Vagina (tissue), 2 donors: ENCODE results near the gene TAGLN2. TPM values are rescaled to one million over a fixed set of nuclear protein-coding genes. Genes with fewer than 3 reads are reported as not detected.
A peak's percentile ranks its signal among the peaks of the same experiment; 100 is the strongest.

Experiments used
- DNase-seq, 2 donors: peaks; one replicate each; pipeline ENCODE4 v3.0.0-alpha.2; 2017; ENCODE audit errors: extremely low spot score in 2 of 2
- H3K27ac ChIP-seq: fragments of 200-600 bp; sonication (generic); one replicate; pipeline ENCODE4 v1.5.1; 2019
- H3K27me3 ChIP-seq: fragments of 200-600 bp; sonication (generic); one replicate; pipeline ENCODE4 v1.5.1; 2019
- H3K36me3 ChIP-seq, 2 donors: fragments of 200-600 bp; sonication (generic); one replicate each; pipeline ENCODE4 v1.5.1; 2017 to 2019
- H3K4me1 ChIP-seq: fragments of 200-600 bp; sonication (generic); one replicate; pipeline ENCODE4 v1.5.1; 2019
- H3K4me3 ChIP-seq, 2 donors: fragments of 200-600 bp; sonication (generic); 1 replicate in 1 of 2; 2 replicates in 1 of 2; pipeline ENCODE4 v1.5.1; 2016 to 2019
- H3K9me3 ChIP-seq: fragments of 200-600 bp; sonication (generic); one replicate; pipeline ENCODE4 v1.5.1; 2019
- POLR2A ChIP-seq, 2 donors: fragments of 450-650 bp; IDR thresholded peaks; one replicate each; pipeline ENCODE4 v1.6.1; 2017; ENCODE audit warnings: antibody characterized with exemption in 2 of 2, mild to moderate bottlenecking in 2 of 2, moderate library complexity in 2 of 2
- POLR2AphosphoS5 ChIP-seq, 2 donors: sonication (generic); formaldehyde crosslinking; IDR thresholded peaks; one replicate each; pipeline ENCODE4 v1.9.0; 2017; ENCODE audit warnings: antibody characterized with exemption in 2 of 2, mild to moderate bottlenecking in 2 of 2, low read depth in 1 of 2; ENCODE audit not compliant: insufficient read depth in 1 of 2
- intact Hi-C: fragments of 100-400 bp; cut with DNase I; formaldehyde crosslinking; loops from one replicate; pipeline ENCODE4 v1.15.1; 2023
- total RNA-seq: library from RNA; depleted of rRNA; stranded (reverse); fragments of >200 nt; gene quantifications from one replicate; pipeline ENCODE4 v1.2.3, GENCODE V29; 2016
- TF ChIP-seq, protein P1 (sequence below), 3 experiments: fragments of 450-650 bp in 2 of 3; fragments of 200-600 bp in 1 of 3; sonication (generic) in 1 of 3; IDR thresholded peaks; one replicate each; pipeline ENCODE4 v1.5.1; 2017 to 2019; ENCODE audit warnings: antibody characterized with exemption in 3 of 3, mild to moderate bottlenecking in 2 of 3, moderate library complexity in 2 of 3

The TAGLN2 gene
- total RNA-seq, 1 donor from 2014 or later: 290 TPM

DNA sequence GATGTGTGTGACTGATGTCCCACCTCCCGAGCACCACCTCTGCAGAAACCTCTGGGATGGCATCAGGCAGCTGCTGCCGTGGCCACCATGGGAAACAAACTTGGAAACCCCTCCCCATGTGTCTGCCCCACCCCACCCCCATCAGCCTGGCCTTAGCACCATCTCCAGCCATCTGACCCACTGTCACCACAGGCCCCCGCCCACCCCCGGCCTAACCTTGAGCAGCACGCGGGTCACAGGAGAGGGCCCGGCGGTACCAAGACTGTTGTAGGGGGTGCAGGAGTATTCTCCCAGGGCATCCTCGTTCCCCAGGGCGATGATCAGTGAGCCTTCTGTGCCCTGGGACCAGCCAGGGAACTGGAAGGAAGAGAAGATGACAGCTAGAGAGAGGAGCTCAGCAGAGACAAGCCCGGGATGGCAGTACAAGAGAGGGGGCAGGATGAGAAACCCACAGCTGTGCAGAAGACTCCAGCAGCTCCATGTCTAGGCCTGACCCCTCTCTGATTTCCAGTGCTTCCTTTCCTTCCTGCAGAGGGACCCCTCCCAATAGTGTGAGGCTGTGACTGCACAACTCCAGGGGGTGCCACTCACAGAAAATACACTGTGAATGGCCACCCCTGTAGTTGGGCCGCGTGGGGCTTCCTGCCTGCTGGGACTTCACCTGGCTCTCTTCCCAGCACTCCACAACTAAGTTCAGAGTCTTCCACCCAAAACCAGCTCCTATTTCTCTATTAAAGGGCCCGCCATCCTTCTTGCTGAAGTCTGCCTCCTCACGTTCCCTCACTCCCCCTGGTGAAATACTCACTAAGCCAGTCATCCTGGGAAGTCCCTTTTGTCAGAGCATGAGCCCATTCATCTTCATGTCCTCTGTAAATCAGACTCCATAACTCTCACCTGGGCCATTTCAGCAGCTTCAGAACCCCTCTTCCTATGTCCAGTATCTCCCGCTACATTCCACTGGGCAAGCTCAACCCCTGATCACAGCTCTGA, 7.3 kb upstream of the TAGLN2 start:
- H3K4me1 ChIP-seq: peaks cover 29% of the 10 kb centered on the region
- H3K36me3 ChIP-seq: no peaks in the 10 kb centered on the region
- no peak overlapping the region for H3K4me3 ChIP-seq
- TF ChIP-seq POLR2AphosphoS5 (IDR thresholded peaks at IDR 0.05; ENCODE audit: insufficient read depth in 1 of 2, low read depth in 1 of 2): no peak
- TF ChIP-seq, protein P1, sequence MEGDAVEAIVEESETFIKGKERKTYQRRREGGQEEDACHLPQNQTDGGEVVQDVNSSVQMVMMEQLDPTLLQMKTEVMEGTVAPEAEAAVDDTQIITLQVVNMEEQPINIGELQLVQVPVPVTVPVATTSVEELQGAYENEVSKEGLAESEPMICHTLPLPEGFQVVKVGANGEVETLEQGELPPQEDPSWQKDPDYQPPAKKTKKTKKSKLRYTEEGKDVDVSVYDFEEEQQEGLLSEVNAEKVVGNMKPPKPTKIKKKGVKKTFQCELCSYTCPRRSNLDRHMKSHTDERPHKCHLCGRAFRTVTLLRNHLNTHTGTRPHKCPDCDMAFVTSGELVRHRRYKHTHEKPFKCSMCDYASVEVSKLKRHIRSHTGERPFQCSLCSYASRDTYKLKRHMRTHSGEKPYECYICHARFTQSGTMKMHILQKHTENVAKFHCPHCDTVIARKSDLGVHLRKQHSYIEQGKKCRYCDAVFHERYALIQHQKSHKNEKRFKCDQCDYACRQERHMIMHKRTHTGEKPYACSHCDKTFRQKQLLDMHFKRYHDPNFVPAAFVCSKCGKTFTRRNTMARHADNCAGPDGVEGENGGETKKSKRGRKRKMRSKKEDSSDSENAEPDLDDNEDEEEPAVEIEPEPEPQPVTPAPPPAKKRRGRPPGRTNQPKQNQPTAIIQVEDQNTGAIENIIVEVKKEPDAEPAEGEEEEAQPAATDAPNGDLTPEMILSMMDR (IDR thresholded peaks at IDR 0.05): no peak
- no peak for TF ChIP-seq POLR2A (IDR thresholded peaks at IDR 0.05)
- peak overlapping the region; percentile 13 for H3K27ac ChIP-seq
- H3K27me3 ChIP-seq: no peaks in the 10 kb centered on the region
- no peak for DNase-seq
- H3K9me3 ChIP-seq: no peaks in the 10 kb centered on the region
- intact Hi-C loops: no loop called here

GRCh38 chr1:159931795-159932173, 6.5 kb upstream of the TAGLN2 start:
- H3K36me3 ChIP-seq: no peaks in the 10 kb centered on the region
- H3K4me3 ChIP-seq: no peak overlapping the region
- H3K27me3 ChIP-seq: no peaks in the 10 kb centered on the region
- H3K9me3 ChIP-seq: no peaks in the 10 kb centered on the region
- TF ChIP-seq, protein P1 (IDR thresholded peaks at IDR 0.05): no peak
- TF ChIP-seq POLR2AphosphoS5 (IDR thresholded peaks at IDR 0.05; ENCODE audit: insufficient read depth in 1 of 2, low read depth in 1 of 2) (no peak), POLR2A (IDR thresholded peaks at IDR 0.05) (no peak)
- DNase-seq: no peak
- H3K4me1 ChIP-seq: peaks cover 22% of the 10 kb centered on the region
- intact Hi-C loops: no loop called here
- H3K27ac ChIP-seq: no peak overlapping the region

GRCh38 chr1:159931101-159931794, 5.9 kb upstream of the TAGLN2 start:
- Histone ChIP-seq H3K9me3 (no peaks in the 10 kb centered on the region), H3K27me3 (no peaks in the 10 kb centered on the region), H3K4me3 (no peak overlapping the region), H3K36me3 (no peaks in the 10 kb centered on the region), H3K27ac (no peak overlapping the region), H3K4me1 (peaks cover 23% of the 10 kb centered on the region)
- intact Hi-C loops: no loop called here
- TF ChIP-seq POLR2A (IDR thresholded peaks at IDR 0.05): no peak
- no peak for TF ChIP-seq POLR2AphosphoS5 (IDR thresholded peaks at IDR 0.05; ENCODE audit: insufficient read depth in 1 of 2, low read depth in 1 of 2)
- TF ChIP-seq, protein P1 (IDR thresholded peaks at IDR 0.05): no peak
- no peak for DNase-seq

- Histone ChIP-seq H3K4me3 (no peak overlapping the region), H3K27ac (no peak overlapping the region), H3K36me3 (no peaks in the 10 kb centered on the region), H3K27me3 (no peaks in the 10 kb centered on the region), H3K9me3 (no peaks in the 10 kb centered on the region), H3K4me1 (peaks cover 24% of the 10 kb centered on the region)
- TF ChIP-seq POLR2AphosphoS5 (IDR thresholded peaks at IDR 0.05; ENCODE audit: insufficient read depth in 1 of 2, low read depth in 1 of 2) (no peak), POLR2A (IDR thresholded peaks at IDR 0.05) (no peak)
- TF ChIP-seq, protein P1 (IDR thresholded peaks at IDR 0.05): no peak
- no peak for DNase-seq
- intact Hi-C loops: no loop called here
Observed at GRCh38 chr1:159930634-159931033, 5.3 kb upstream of the TAGLN2 start.
